Peyer's patch (tissue), 4 donors: ENCODE results near the gene ABCA2. TPM values are rescaled to one million over a fixed set of nuclear protein-coding genes. Genes with fewer than 3 reads are reported as not detected.

Source experiments
- DNase-seq, 3 donors: peaks; one replicate each; pipeline ENCODE4 v3.0.0-alpha.2; 2017 to 2019
- H3K27ac ChIP-seq, 4 donors: fragments of 200-600 bp; sonication (generic); one replicate each; pipeline ENCODE4 v1.5.1; 2016 to 2019
- H3K27me3 ChIP-seq, 2 donors: fragments of 200-600 bp; sonication (generic); one replicate each; pipeline ENCODE4 v1.5.1; 2019
- H3K36me3 ChIP-seq, 3 donors: fragments of 200-600 bp; sonication (generic); one replicate each; pipeline ENCODE4 v1.5.1; 2016 to 2019
- H3K4me1 ChIP-seq, 4 donors: fragments of 200-600 bp; sonication (generic); one replicate each; pipeline ENCODE4 v1.5.1; 2016 to 2019
- H3K4me3 ChIP-seq, 4 donors: fragments of 200-600 bp; sonication (generic); 1 replicate in 3 of 4; 2 replicates in 1 of 4; pipeline ENCODE4 v1.5.1; 2016 to 2019; ENCODE audit warnings: mild to moderate bottlenecking in 1 of 4
- H3K9me3 ChIP-seq, 4 donors: fragments of 200-600 bp; sonication (generic); one replicate each; pipeline ENCODE4 v1.5.1; 2016 to 2019; ENCODE audit warnings: mild to moderate bottlenecking in 1 of 4
- CTCF ChIP-seq, 6 experiments: fragments of 450-650 bp in 4 of 6; fragments of 200-600 bp in 2 of 6; sonication (generic) in 1 of 6; IDR thresholded peaks; one replicate each; pipeline ENCODE4 v1.5.1; 2017 to 2019; ENCODE audit warnings: antibody characterized with exemption in 6 of 6, mild to moderate bottlenecking in 3 of 6, moderate library complexity in 1 of 6
- POLR2A ChIP-seq, 2 donors: fragments of 450-650 bp; IDR thresholded peaks; one replicate each; pipeline ENCODE4 v1.5.1; 2017; ENCODE audit warnings: antibody characterized with exemption in 2 of 2, mild to moderate bottlenecking in 2 of 2, moderate library complexity in 2 of 2
- total RNA-seq, 4 donors: library from RNA; depleted of rRNA; stranded (reverse); fragments of >200 nt; gene quantifications; one replicate each; pipeline ENCODE4 v1.1.0, GENCODE V29; 2016

ABCA2 gene
- total RNA-seq, 4 donors from 2014 or later: 46.4 to 69.0 (median 49.0) TPM

- DNase-seq: no peak
- H3K9me3 ChIP-seq: no peaks in the 10 kb centered on the region
- peak overlapping the region in 3 of 4 donors; percentile 18 to 75 (median 55) for H3K27ac ChIP-seq
- H3K4me1 ChIP-seq: peaks cover 0 to 44% (median 13%) of the 10 kb centered on the region in 4 donors
- no peaks in the 10 kb centered on the region for H3K36me3 ChIP-seq
- peak overlapping the region; percentile 26 to 72 (median 58) for H3K4me3 ChIP-seq
- peaks cover 0 to 8% of the 10 kb centered on the region in 2 donors for H3K27me3 ChIP-seq
- TF ChIP-seq CTCF (IDR thresholded peaks at IDR 0.05) (no peak), POLR2A (IDR thresholded peaks at IDR 0.05) (no peak)
Observed at GRCh38 chr9:137069508-137070091, 41.6 kb upstream of the ABCA2 start.

GRCh38 chr9:137068539-137069507 lies 40.8 kb upstream of the ABCA2 start:
- TF ChIP-seq POLR2A (IDR thresholded peaks at IDR 0.05) (no peak), CTCF (IDR thresholded peaks at IDR 0.05) (no peak)
- peaks cover 0 to 44% (median 14%) of the 10 kb centered on the region in 4 donors for H3K4me1 ChIP-seq
- H3K36me3 ChIP-seq: no peaks in the 10 kb centered on the region
- H3K9me3 ChIP-seq: no peaks in the 10 kb centered on the region
- H3K27me3 ChIP-seq: peaks cover 0 to 8% of the 10 kb centered on the region in 2 donors
- DNase-seq: no peak
- peak overlapping the region in 1 of 4 donors; percentile 69 for H3K4me3 ChIP-seq
- peak overlapping the region in 1 of 4 donors; percentile 72 for H3K27ac ChIP-seq

- Histone ChIP-seq H3K4me1 (peaks cover 0 to 40% (median 14%) of the 10 kb centered on the region in 4 donors), H3K4me3 (no peak overlapping the region), H3K27me3 (peaks cover 0 to 8% of the 10 kb centered on the region in 2 donors), H3K36me3 (no peaks in the 10 kb centered on the region), H3K27ac (peak overlapping the region in 1 of 4 donors; percentile 72), H3K9me3 (no peaks in the 10 kb centered on the region)
- no peak for TF ChIP-seq POLR2A (IDR thresholded peaks at IDR 0.05)
- TF ChIP-seq CTCF (IDR thresholded peaks at IDR 0.05): peak; percentile 75 to 89 (median 85)
- DNase-seq: peak; percentile 74 to 92 (median 91)
Observed at GRCh38 chr9:137067860-137068538, 40.0 kb upstream of the ABCA2 start.

- TF ChIP-seq POLR2A (IDR thresholded peaks at IDR 0.05) (no peak), CTCF (IDR thresholded peaks at IDR 0.05) (no peak)
- Histone ChIP-seq H3K4me1 (peaks cover 0 to 37% (median 14%) of the 10 kb centered on the region in 4 donors), H3K4me3 (no peak overlapping the region), H3K27me3 (peaks cover 0 to 8% of the 10 kb centered on the region in 2 donors), H3K9me3 (no peaks in the 10 kb centered on the region), H3K27ac (no peak overlapping the region), H3K36me3 (no peaks in the 10 kb centered on the region)
- DNase-seq: no peak
Observed at GRCh38 chr9:137066096-137066861, 38.2 kb upstream of the ABCA2 start.
